ENCODE data around the gene TUBG1.

TUBG1 gene

GRCh38 chr17:42609182-42609813 lies at the start of gene TUBG1, which contains the start of gene RETREG3:
Gene TUBG1 (plus strand): TSS chr17:42609683. CDS start chr17:42609738, 55 bp downstream.
Gene RETREG3 (minus strand): TSS chr17:42609374. CDS start chr17:42609324, 50 bp downstream.
- peak; percentile 98 for DNase-seq (ENCODE audit: low read depth, low spot score)

GRCh38 chr17:42560246-42560645 lies 49.2 kb upstream of the TUBG1 start:
- no peak for DNase-seq (ENCODE audit: low read depth, low spot score)

- peak; percentile 86 for DNase-seq (ENCODE audit: low read depth, low spot score)
Measured at GRCh38 chr17:42561897-42562387, 47.5 kb upstream of the TUBG1 start, which contains the start of gene COASY. Gene COASY (plus strand): TSS chr17:42562148. CDS start chr17:42562623, 475 bp downstream.

- DNase-seq (ENCODE audit: low read depth, low spot score), result no peak
Measured at GRCh38 chr17:42562388-42563142, 46.9 kb upstream of the TUBG1 start.

GRCh38 chr17:42563143-42563509 lies 46.4 kb upstream of the TUBG1 start:
- no peak for DNase-seq (ENCODE audit: low read depth, low spot score)

- no peak for DNase-seq (ENCODE audit: low read depth, low spot score)
Measured at GRCh38 chr17:42563543-42563942, 45.9 kb upstream of the TUBG1 start.

GRCh38 chr17:42563950-42564349 lies 45.5 kb upstream of the TUBG1 start:
- no peak for DNase-seq (ENCODE audit: low read depth, low spot score)

GRCh38 chr17:42564815-42565522 lies 44.5 kb upstream of the TUBG1 start:
- DNase-seq (ENCODE audit: low read depth, low spot score), result no peak

- DNase-seq (ENCODE audit: low read depth, low spot score), result no peak
Measured at GRCh38 chr17:42565523-42566214, 43.8 kb upstream of the TUBG1 start.

- no peak for DNase-seq (ENCODE audit: low read depth, low spot score)
Measured at GRCh38 chr17:42566215-42566882, 43.1 kb upstream of the TUBG1 start.

GRCh38 chr17:42566883-42567573 lies 42.5 kb upstream of the TUBG1 start, which contains the start of gene MLX:
Gene MLX (plus strand): TSS chr17:42567100. CDS start chr17:42567125, 25 bp downstream.
- peak; percentile 81 for DNase-seq (ENCODE audit: low read depth, low spot score)

GRCh38 chr17:42568341-42569111 lies 41.0 kb upstream of the TUBG1 start:
- no peak for DNase-seq (ENCODE audit: low read depth, low spot score)

GRCh38 chr17:42571435-42572225 lies 37.9 kb upstream of the TUBG1 start:
- no peak for DNase-seq (ENCODE audit: low read depth, low spot score)

- DNase-seq (ENCODE audit: low read depth, low spot score), result no peak
Measured at GRCh38 chr17:42573095-42573494, 36.4 kb upstream of the TUBG1 start.

- DNase-seq (ENCODE audit: low read depth, low spot score), result no peak
Measured at GRCh38 chr17:42574463-42574862, 35.0 kb upstream of the TUBG1 start.

- no peak for DNase-seq (ENCODE audit: low read depth, low spot score)
Measured at GRCh38 chr17:42577140-42577531, 32.3 kb upstream of the TUBG1 start.

- peak; percentile 88 for DNase-seq (ENCODE audit: low read depth, low spot score)
Measured at GRCh38 chr17:42577532-42578281, 31.8 kb upstream of the TUBG1 start, which contains the start of gene PSMC3IP. Gene PSMC3IP (minus strand): TSS chr17:42577729. CDS start chr17:42577686, 43 bp downstream.
